K562 (cell line): ENCODE measurements around the gene ATP9B. TPM values are rescaled to one million over a fixed set of nuclear protein-coding genes. Genes with fewer than 3 reads are reported as not detected.

Source experiments
- ARHGAP35 ChIP-seq: fragments of 450-650 bp; IDR thresholded peaks from 2 replicates; pipeline ENCODE4 v1.6.1; 2018; ENCODE audit not compliant: partially characterized antibody
- BCOR ChIP-seq: fragments of 450-650 bp; IDR thresholded peaks from 2 replicates; pipeline ENCODE4 v1.6.1; 2016
- CBX5 ChIP-seq: IDR thresholded peaks from 2 replicates; pipeline ENCODE4 v1.6.1; 2014; ENCODE audit warnings: low read depth, borderline replicate concordance
- CHD4 ChIP-seq: fragments of 200-600 bp; sonication (generic); IDR thresholded peaks from 3 replicates; pipeline ENCODE4 v1.6.1; 2012; ENCODE audit warnings: low read depth, mild to moderate bottlenecking, mixed read lengths, low read length, inconsistent platforms; ENCODE audit not compliant: insufficient read depth, insufficient replicate concordance, poor library complexity, severe bottlenecking
- JUNB ChIP-seq: fragments of 450-650 bp; formaldehyde crosslinking; conservative IDR thresholded peaks from 2 replicates; pipeline ENCODE4 v1.4.0; 2020; ENCODE audit warnings: mild to moderate bottlenecking
- KAT8 ChIP-seq: fragments of 450-650 bp; IDR thresholded peaks from 2 replicates; pipeline ENCODE4 v1.6.1; 2016; ENCODE audit warnings: low read depth, mild to moderate bottlenecking
- MBD1 ChIP-seq: fragments of 250-450 bp; sonication (Bioruptor Pico); IDR thresholded peaks from 2 replicates; pipeline ENCODE4 v1.8.0; 2022; ENCODE audit warnings: inconsistent platforms
- NFE2L1 ChIP-seq: fragments of 450-650 bp; IDR thresholded peaks from 2 replicates; pipeline ENCODE4 v1.6.1; 2016; ENCODE audit warnings: missing genetic modification characterization, low read depth, mild to moderate bottlenecking, missing compliant biosample characterization, moderate library complexity, borderline replicate concordance
- PML ChIP-seq: IDR thresholded peaks from 2 replicates; pipeline ENCODE4 v1.6.1; 2012; ENCODE audit warnings: low read length, inconsistent platforms
- RB1 ChIP-seq: fragments of 450-650 bp; IDR thresholded peaks from 2 replicates; pipeline ENCODE4 v1.6.1; 2017; ENCODE audit warnings: low read depth, mild to moderate bottlenecking
- RBM15 ChIP-seq: fragments of 200-400 bp; formaldehyde crosslinking; IDR thresholded peaks from 2 replicates; pipeline ENCODE4 v1.6.1; 2018; ENCODE audit warnings: mild to moderate bottlenecking, low read length, moderate library complexity; ENCODE audit not compliant: insufficient read depth
- SAP30 ChIP-seq: fragments of 200-600 bp; sonication (generic); IDR thresholded peaks from 2 replicates; pipeline ENCODE4 v1.6.1; 2012; ENCODE audit warnings: borderline replicate concordance, low read depth, mild to moderate bottlenecking, moderate library complexity, low read length, control low read depth, inconsistent platforms; ENCODE audit not compliant: insufficient read depth, poor library complexity, severe bottlenecking
- SUPT5H ChIP-seq: fragments of 450-650 bp; IDR thresholded peaks from 2 replicates; pipeline ENCODE4 v1.6.1; 2016
- TRIM24 ChIP-seq, 2 experiments: fragments of 450-650 bp; IDR thresholded peaks; 2 replicates each; pipeline ENCODE4 v1.6.1; 2016
- ZBTB12 ChIP-seq: fragments of 250-450 bp; sonication (Bioruptor Pico); IDR thresholded peaks from 2 replicates; pipeline ENCODE4 v1.4.0; 2020
- ZFP91 ChIP-seq: sonication (generic); formaldehyde crosslinking; IDR thresholded peaks from 2 replicates; pipeline ENCODE4 v1.8.0; 2022; ENCODE audit warnings: mild to moderate bottlenecking, missing genetic modification reagents
- ZNF174 ChIP-seq: fragments of 250-450 bp; sonication (Bioruptor Pico); IDR thresholded peaks from 2 replicates; pipeline ENCODE4 v1.4.0; 2020; ENCODE audit warnings: mild to moderate bottlenecking
- ZNF224 ChIP-seq: sonication (generic); formaldehyde crosslinking; IDR thresholded peaks from 2 replicates; pipeline ENCODE4 v1.8.0; 2022; ENCODE audit warnings: mild to moderate bottlenecking, missing genetic modification reagents
- ZNF436 ChIP-seq: fragments of 250-450, 450-650 bp; sonication (Bioruptor Pico); formaldehyde crosslinking; IDR thresholded peaks from 2 replicates; pipeline ENCODE4 v1.7.0; 2020; ENCODE audit warnings: mild to moderate bottlenecking
- ZNF445 ChIP-seq: fragments of 250-450 bp; sonication (Bioruptor Pico); IDR thresholded peaks from 2 replicates; pipeline ENCODE4 v1.4.0; 2020; ENCODE audit warnings: low read depth, mild to moderate bottlenecking, moderate library complexity
- ZNF592 ChIP-seq: fragments of 450-650 bp; IDR thresholded peaks from 2 replicates; pipeline ENCODE4 v1.6.1; 2017; ENCODE audit warnings: antibody characterized with exemption, mild to moderate bottlenecking
- polyA plus RNA-seq, 8 experiments: library from polyadenylated mRNA; depleted of rRNA in 4 of 8; stranded (reverse) in 5 of 8; unstranded in 3 of 8; fragments of >200 nt; fragmentation: Nextera tagmentation in 2 of 8; fragmentation: Illumina TruSeq in 1 of 8; extraction: Ambion mirVana in 2 of 8; extraction: Trizol in 1 of 8; gene quantifications; 2 replicates each; pipeline versions ENCODE4 v1.2.1 to v1.2.3, GENCODE V29; 2011 to 2014; ENCODE audit warnings: inconsistent platforms in 1 of 8, missing spikeins in 1 of 8
- total RNA-seq, 7 experiments: library from RNA; depleted of rRNA in 6 of 7; stranded (reverse); fragments of >200 nt in 6 of 7; fragmentation: Illumina TruSeq in 2 of 7; extraction: Trizol in 2 of 7; gene quantifications; 2 replicates each; pipeline versions ENCODE4 v1.2.1 to v1.2.3, GENCODE V29; 2011 to 2021; ENCODE audit warnings: low replicate concordance in 1 of 7

Gene ATP9B
- total and polyA plus RNA-seq, 9 of the 15 experiments (the other 6 are each of a cell fraction or from before 2014, with no cell fraction given): 0.66 to 13.2 (median 7.9) TPM

GRCh38 chr18:79258447-79258846 is 189.3 kb downstream of the ATP9B start (continued):
- TF ChIP-seq ZFP91 (CRISPR knock-in tag) (no peak), BCOR (no peak), ZNF436 (CRISPR knock-in tag) (no peak), JUNB (CRISPR knock-in tag) (no peak), TRIM24 (IDR thresholded peaks at IDR 0.05) (0 out of 4 replicates have a peak, but pooled peaks of 1 of the 2 experiments have one; percentile 39), ZNF224 (no peak), CBX5 (no peak), ARHGAP35 (no peak), SAP30 (no peak), NFE2L1 (tag) (no peak), RBM15 (no peak), MBD1 (no peak), RB1 (no peak), PML (0 out of 2 replicates have a peak, but pooled peaks have one; percentile 30), ZNF445 (CRISPR knock-in tag) (no peak), ZNF592 (no peak), KAT8 (no peak), ZBTB12 (CRISPR knock-in tag) (no peak), SUPT5H (no peak), CHD4 (no peak), ZNF174 (CRISPR knock-in tag) (no peak)
